HL-60 (cell line): Measurements from ENCODE around the gene PROK2.

ENCODE experiments used
- DNase-seq, 2 experiments: peaks; one replicate each; pipeline ENCODE4 v3.0.0-alpha.2; 2010 to 2020; ENCODE audit warnings: low read depth in 1 of 2, low spot score in 1 of 2
- H3K27ac ChIP-seq: fragments of 250-450 bp; sonication (Bioruptor Pico); replicated peaks from 2 replicates; pipeline ENCODE4 v1.5.1; 2020; ENCODE audit warnings: mild to moderate bottlenecking, moderate library complexity
- H3K27me3 ChIP-seq: fragments of 250-450 bp; sonication (Bioruptor Pico); 2 replicates; pipeline ENCODE4 v1.5.1; 2021; ENCODE audit warnings: mild to moderate bottlenecking, moderate library complexity; ENCODE audit not compliant: insufficient read depth, poor library complexity, severe bottlenecking
- H3K4me3 ChIP-seq: replicated peaks from 2 replicates; pipeline ENCODE4 v1.5.1; 2011; ENCODE audit warnings: mild to moderate bottlenecking, control low read depth, low read length; ENCODE audit not compliant: insufficient read depth
- GABPA ChIP-seq: IDR thresholded peaks from 2 replicates; pipeline ENCODE4 v1.6.1; 2012; ENCODE audit warnings: low read depth
- POLR2AphosphoS5 ChIP-seq: IDR thresholded peaks from 2 replicates; pipeline ENCODE4 v1.6.1; 2012; ENCODE audit warnings: low read depth
- SPI1 ChIP-seq: IDR thresholded peaks from 2 replicates; pipeline ENCODE4 v1.6.1; 2012; ENCODE audit warnings: low read depth, mild to moderate bottlenecking, borderline replicate concordance
- TF ChIP-seq, protein P1 (sequence below): IDR thresholded peaks from one replicate; pipeline ENCODE4 v1.5.1; 2011; ENCODE audit warnings: low read length, control low read depth, inconsistent platforms; ENCODE audit not compliant: insufficient read depth
- TF ChIP-seq, protein P2 (sequence below): IDR thresholded peaks from 2 replicates; pipeline ENCODE4 v1.6.1; 2012; ENCODE audit warnings: low read depth; ENCODE audit not compliant: insufficient replicate concordance

The PROK2 gene

DNA sequence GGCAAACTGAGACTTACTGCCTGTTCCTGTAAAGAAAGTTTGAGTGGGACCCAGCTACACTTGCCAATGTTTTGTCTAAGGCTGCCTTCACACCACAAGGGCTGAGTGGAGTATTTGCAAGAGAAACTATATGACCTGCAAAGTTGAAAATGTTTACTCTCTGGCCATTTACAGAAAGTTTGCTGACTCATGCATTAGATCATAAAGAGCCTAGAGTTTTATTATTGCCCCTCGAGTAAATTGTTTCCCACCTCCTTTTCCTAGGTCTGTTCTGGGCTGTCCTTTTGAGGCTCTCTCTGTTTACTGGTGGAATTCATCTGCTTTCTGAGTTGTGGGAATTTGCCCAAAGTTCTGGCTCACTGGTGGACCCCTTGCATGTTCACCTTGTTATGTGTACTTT is 6.7 kb upstream of the PROK2 start:
- Histone ChIP-seq H3K4me3 (no peak overlapping the region), H3K27ac (no peak overlapping the region), H3K27me3 (no peaks in the 10 kb centered on the region)
- TF ChIP-seq POLR2AphosphoS5, result no peak
- TF ChIP-seq SPI1, result no peak
- TF ChIP-seq, protein P1, sequence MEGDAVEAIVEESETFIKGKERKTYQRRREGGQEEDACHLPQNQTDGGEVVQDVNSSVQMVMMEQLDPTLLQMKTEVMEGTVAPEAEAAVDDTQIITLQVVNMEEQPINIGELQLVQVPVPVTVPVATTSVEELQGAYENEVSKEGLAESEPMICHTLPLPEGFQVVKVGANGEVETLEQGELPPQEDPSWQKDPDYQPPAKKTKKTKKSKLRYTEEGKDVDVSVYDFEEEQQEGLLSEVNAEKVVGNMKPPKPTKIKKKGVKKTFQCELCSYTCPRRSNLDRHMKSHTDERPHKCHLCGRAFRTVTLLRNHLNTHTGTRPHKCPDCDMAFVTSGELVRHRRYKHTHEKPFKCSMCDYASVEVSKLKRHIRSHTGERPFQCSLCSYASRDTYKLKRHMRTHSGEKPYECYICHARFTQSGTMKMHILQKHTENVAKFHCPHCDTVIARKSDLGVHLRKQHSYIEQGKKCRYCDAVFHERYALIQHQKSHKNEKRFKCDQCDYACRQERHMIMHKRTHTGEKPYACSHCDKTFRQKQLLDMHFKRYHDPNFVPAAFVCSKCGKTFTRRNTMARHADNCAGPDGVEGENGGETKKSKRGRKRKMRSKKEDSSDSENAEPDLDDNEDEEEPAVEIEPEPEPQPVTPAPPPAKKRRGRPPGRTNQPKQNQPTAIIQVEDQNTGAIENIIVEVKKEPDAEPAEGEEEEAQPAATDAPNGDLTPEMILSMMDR, result no peak
- no peak for TF ChIP-seq GABPA
- TF ChIP-seq, protein P2, sequence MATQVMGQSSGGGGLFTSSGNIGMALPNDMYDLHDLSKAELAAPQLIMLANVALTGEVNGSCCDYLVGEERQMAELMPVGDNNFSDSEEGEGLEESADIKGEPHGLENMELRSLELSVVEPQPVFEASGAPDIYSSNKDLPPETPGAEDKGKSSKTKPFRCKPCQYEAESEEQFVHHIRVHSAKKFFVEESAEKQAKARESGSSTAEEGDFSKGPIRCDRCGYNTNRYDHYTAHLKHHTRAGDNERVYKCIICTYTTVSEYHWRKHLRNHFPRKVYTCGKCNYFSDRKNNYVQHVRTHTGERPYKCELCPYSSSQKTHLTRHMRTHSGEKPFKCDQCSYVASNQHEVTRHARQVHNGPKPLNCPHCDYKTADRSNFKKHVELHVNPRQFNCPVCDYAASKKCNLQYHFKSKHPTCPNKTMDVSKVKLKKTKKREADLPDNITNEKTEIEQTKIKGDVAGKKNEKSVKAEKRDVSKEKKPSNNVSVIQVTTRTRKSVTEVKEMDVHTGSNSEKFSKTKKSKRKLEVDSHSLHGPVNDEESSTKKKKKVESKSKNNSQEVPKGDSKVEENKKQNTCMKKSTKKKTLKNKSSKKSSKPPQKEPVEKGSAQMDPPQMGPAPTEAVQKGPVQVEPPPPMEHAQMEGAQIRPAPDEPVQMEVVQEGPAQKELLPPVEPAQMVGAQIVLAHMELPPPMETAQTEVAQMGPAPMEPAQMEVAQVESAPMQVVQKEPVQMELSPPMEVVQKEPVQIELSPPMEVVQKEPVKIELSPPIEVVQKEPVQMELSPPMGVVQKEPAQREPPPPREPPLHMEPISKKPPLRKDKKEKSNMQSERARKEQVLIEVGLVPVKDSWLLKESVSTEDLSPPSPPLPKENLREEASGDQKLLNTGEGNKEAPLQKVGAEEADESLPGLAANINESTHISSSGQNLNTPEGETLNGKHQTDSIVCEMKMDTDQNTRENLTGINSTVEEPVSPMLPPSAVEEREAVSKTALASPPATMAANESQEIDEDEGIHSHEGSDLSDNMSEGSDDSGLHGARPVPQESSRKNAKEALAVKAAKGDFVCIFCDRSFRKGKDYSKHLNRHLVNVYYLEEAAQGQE, result no peak
- DNase-seq, result no peak

DNA sequence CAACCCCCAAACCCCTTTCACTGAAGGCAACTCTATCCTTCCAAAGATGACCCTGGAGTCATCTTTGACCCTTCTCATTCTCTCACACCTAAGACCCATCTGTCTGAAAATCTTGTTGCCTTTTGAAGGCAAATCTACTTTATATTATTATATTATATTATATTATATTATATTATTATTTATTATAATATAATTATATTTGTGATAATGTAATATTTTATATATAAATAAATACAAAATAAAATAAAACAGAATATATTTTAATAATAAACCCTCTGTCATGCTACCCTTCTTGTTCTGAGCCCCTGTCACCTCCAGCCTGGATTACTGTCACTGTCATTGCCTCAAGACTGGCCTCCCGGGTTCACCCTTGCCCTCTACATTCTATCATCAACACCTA is 5.0 kb upstream of the PROK2 start:
- Histone ChIP-seq H3K27me3 (no peaks in the 10 kb centered on the region), H3K4me3 (no peak overlapping the region), H3K27ac (no peak overlapping the region)
- DNase-seq, result no peak
- TF ChIP-seq GABPA, result no peak
- TF ChIP-seq POLR2AphosphoS5, result no peak
- no peak for TF ChIP-seq SPI1
- TF ChIP-seq, protein P1, result no peak
- TF ChIP-seq, protein P2, result no peak

DNA sequence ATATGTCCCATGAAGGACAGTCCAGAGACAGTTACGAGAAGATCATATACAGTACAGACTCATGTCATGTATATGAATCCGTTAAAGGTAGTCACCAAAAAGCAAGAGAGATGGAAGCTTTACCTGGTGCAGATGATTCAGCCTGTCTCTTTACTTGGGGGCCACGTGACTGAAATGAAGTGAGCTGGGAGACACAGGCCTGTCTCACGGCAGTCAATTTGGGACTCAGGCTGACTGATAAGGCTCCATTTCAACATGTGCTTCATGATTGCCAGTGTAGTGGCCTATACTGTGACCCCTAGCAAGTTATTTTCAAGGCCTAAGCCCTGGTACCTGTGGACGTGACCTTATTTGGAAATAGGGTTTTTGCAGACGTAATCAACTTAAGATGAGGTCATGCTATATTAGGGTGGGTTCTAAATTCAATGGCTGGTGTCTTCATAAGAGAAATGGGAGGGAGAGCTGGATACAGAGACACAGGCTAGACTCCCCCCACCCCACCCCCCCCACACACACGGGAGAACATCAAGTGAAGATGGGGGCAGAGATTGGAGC is 3.0 kb upstream of the PROK2 start:
- Histone ChIP-seq H3K27ac (no peak overlapping the region), H3K4me3 (no peak overlapping the region), H3K27me3 (no peaks in the 10 kb centered on the region)
- DNase-seq, result no peak
- no peak for TF ChIP-seq GABPA
- TF ChIP-seq, protein P2, result no peak

DNA sequence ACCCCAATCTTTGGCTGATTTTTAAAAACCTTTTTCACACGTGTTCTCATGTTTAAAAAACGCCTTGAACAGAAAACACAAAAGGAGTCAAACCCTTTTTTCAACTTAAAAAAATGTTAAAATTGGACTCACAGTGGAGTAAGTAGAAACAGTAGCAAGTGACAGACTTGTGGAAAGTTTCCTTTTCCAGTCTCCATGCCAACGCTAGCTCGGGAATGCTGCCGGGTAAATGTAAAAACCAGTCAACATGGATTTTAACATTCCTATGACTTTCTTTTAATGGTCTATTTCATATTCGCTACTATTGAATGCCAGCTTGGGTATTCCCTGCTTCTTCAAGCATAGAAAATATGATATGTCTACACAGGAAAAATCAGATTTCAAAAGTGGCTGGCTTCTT is 1.6 kb upstream of the PROK2 start:
- Histone ChIP-seq H3K4me3 (no peak overlapping the region), H3K27me3 (no peaks in the 10 kb centered on the region), H3K27ac (no peak overlapping the region)
- no peak for TF ChIP-seq SPI1
- no peak for TF ChIP-seq POLR2AphosphoS5
- TF ChIP-seq, protein P1, result no peak
- TF ChIP-seq GABPA, result no peak
- TF ChIP-seq, protein P2, result no peak
- no peak for DNase-seq
